Neuronal stem cell (in vitro differentiated cells): ENCODE data around the gene HNMT.

ENCODE experiments used
- DNase-seq: peaks from one replicate; pipeline ENCODE4 v3.0.0-alpha.2; 2013; ENCODE audit warnings: low spot score
- H2AFZ ChIP-seq: one replicate; pipeline ENCODE4 v1.6.1; 2013; ENCODE audit warnings: mild to moderate bottlenecking, low read length, inconsistent platforms
- H2AK5ac ChIP-seq: 2 replicates; pipeline ENCODE4 v1.6.1; 2013; ENCODE audit warnings: low read depth, mild to moderate bottlenecking, inconsistent platforms, low read length, moderate library complexity, mixed read lengths
- H2BK120ac ChIP-seq: 2 replicates; pipeline ENCODE4 v1.6.1; 2013; ENCODE audit warnings: low read depth, mild to moderate bottlenecking, inconsistent platforms, low read length, moderate library complexity, mixed read lengths
- H2BK12ac ChIP-seq: one replicate; pipeline ENCODE4 v1.6.1; 2013; ENCODE audit warnings: low read length, inconsistent platforms
- H2BK15ac ChIP-seq: 2 replicates; pipeline ENCODE4 v1.6.1; 2013; ENCODE audit warnings: mild to moderate bottlenecking, low read length, inconsistent platforms, mixed read lengths
- H2BK5ac ChIP-seq: one replicate; pipeline ENCODE4 v1.6.1; 2013; ENCODE audit warnings: inconsistent platforms, mild to moderate bottlenecking, low read length, moderate library complexity
- H3K14ac ChIP-seq: one replicate; pipeline ENCODE4 v1.6.1; 2013; ENCODE audit warnings: low read length, inconsistent platforms
- H3K18ac ChIP-seq: 2 replicates; pipeline ENCODE4 v1.6.1; 2013; ENCODE audit warnings: low read length, inconsistent platforms
- H3K23ac ChIP-seq: 2 replicates; pipeline ENCODE4 v1.6.1; 2013; ENCODE audit warnings: low read depth, mild to moderate bottlenecking, mixed read lengths, low read length, inconsistent platforms; ENCODE audit not compliant: poor library complexity
- H3K27ac ChIP-seq: replicated peaks from 3 replicates; pipeline ENCODE4 v1.5.1; 2013; ENCODE audit warnings: low read length, inconsistent platforms
- H3K27me3 ChIP-seq, 3 experiments: 2 replicates each; pipeline ENCODE4 v1.6.1; 2013; ENCODE audit warnings: low read length in 3 of 3, mild to moderate bottlenecking in 2 of 3, inconsistent platforms in 1 of 3, low read depth in 1 of 3, mixed read lengths in 1 of 3, moderate library complexity in 1 of 3; ENCODE audit not compliant: control insufficient read depth in 3 of 3, insufficient read depth in 3 of 3
- H3K36me3 ChIP-seq, 2 donors: replicated peaks in 1 of 2; 2 replicates each; pipeline ENCODE4 v1.6.1; 2013; ENCODE audit warnings: low read length in 2 of 2; ENCODE audit not compliant: control insufficient read depth in 2 of 2, insufficient read depth in 2 of 2
- H3K4ac ChIP-seq: 2 replicates; pipeline ENCODE4 v1.6.1; 2013; ENCODE audit warnings: inconsistent platforms, mild to moderate bottlenecking, low read length, moderate library complexity
- H3K4me1 ChIP-seq, 2 donors: 1 replicate in 1 of 2; 2 replicates in 1 of 2; pipeline ENCODE4 v1.6.1; 2013; ENCODE audit warnings: low read length in 2 of 2, low read depth in 1 of 2; ENCODE audit not compliant: control insufficient read depth in 2 of 2, insufficient read depth in 1 of 2
- H3K4me2 ChIP-seq: one replicate; pipeline ENCODE4 v1.6.1; 2013; ENCODE audit warnings: mild to moderate bottlenecking, low read length, inconsistent platforms; ENCODE audit not compliant: insufficient read depth, poor library complexity, severe bottlenecking
- H3K4me3 ChIP-seq, 2 donors: 2 replicates each; pipeline ENCODE4 v1.5.1; 2013; ENCODE audit warnings: low read length in 2 of 2, mild to moderate bottlenecking in 2 of 2, inconsistent platforms in 1 of 2, moderate library complexity in 1 of 2
- H3K79me1 ChIP-seq: one replicate; pipeline ENCODE4 v1.6.1; 2013; ENCODE audit warnings: low read depth, mild to moderate bottlenecking, inconsistent platforms, low read length, moderate library complexity
- H3K9ac ChIP-seq: one replicate; pipeline ENCODE4 v1.6.1; 2013; ENCODE audit warnings: mild to moderate bottlenecking, low read depth, low read length, inconsistent platforms; ENCODE audit not compliant: poor library complexity
- H3K9me3 ChIP-seq, 2 donors: replicated peaks in 1 of 2; 2 replicates each; pipeline versions ENCODE3 to v1.6.1; 2013; ENCODE audit warnings: low read length in 2 of 2, mild to moderate bottlenecking in 2 of 2, inconsistent platforms in 1 of 2, low read depth in 1 of 2, mixed read lengths in 1 of 2, moderate library complexity in 1 of 2; ENCODE audit not compliant: control insufficient read depth in 2 of 2, insufficient read depth in 1 of 2
- H4K8ac ChIP-seq: one replicate; pipeline ENCODE4 v1.6.1; 2013; ENCODE audit warnings: low read depth, mild to moderate bottlenecking, inconsistent platforms, low read length, moderate library complexity
- H4K91ac ChIP-seq: one replicate; pipeline ENCODE4 v1.6.1; 2013; ENCODE audit warnings: low read length, low read depth, mild to moderate bottlenecking, inconsistent platforms; ENCODE audit not compliant: poor library complexity
- WGBS, 2 donors: extraction: QIAGEN DNeasy Blood & Tissue Kit; methylation state at CpG; one replicate each; pipeline ENCODE4 v1.1.7; 2013; ENCODE audit warnings: missing lambda C conversion rate in 2 of 2, mixed read lengths in 1 of 2; ENCODE audit not compliant: insufficient read length in 2 of 2, insufficient replicate concordance in 1 of 2; ENCODE audit errors: extremely low coverage in 2 of 2; 5-methylcytosine and 5-hydroxymethylcytosine counted together

The HNMT gene

GRCh38 chr2:138023298-138023697, 59.0 kb downstream of the HNMT start:
- no peaks in the 10 kb centered on the region for H3K27me3 ChIP-seq
- H2AK5ac ChIP-seq, result no peak overlapping the region
- H3K14ac ChIP-seq, result no peak overlapping the region
- H4K8ac ChIP-seq, result no peak overlapping the region
- H3K18ac ChIP-seq, result no peak overlapping the region
- no peaks in the 10 kb centered on the region for H3K4me1 ChIP-seq
- H4K91ac ChIP-seq, result no peak overlapping the region
- H2AFZ ChIP-seq, result no peak overlapping the region
- no peaks in the 10 kb centered on the region for H3K9me3 ChIP-seq
- H3K27ac ChIP-seq, result no peak overlapping the region
- H2BK12ac ChIP-seq, result no peak overlapping the region
- H3K4me2 ChIP-seq, result no peak overlapping the region
- no peaks in the 10 kb centered on the region for H3K79me1 ChIP-seq
- no peaks in the 10 kb centered on the region for H3K36me3 ChIP-seq
- no peak overlapping the region for H2BK5ac ChIP-seq
- no peak overlapping the region for H3K9ac ChIP-seq
- no peak for DNase-seq
- no peak overlapping the region for H3K4ac ChIP-seq
- no peak overlapping the region for H3K23ac ChIP-seq
- H3K4me3 ChIP-seq, result no peak overlapping the region
- WGBS, 2 donors, result no CpG with 5 or more reads among the region's 4 CpGs
- H2BK15ac ChIP-seq, result no peak overlapping the region
- H2BK120ac ChIP-seq, result no peak overlapping the region

- Histone ChIP-seq H2AFZ (no peak overlapping the region), H3K9ac (no peak overlapping the region), H3K18ac (no peak overlapping the region), H2BK120ac (no peak overlapping the region), H3K9me3 (no peaks in the 10 kb centered on the region), H3K36me3 (no peaks in the 10 kb centered on the region), H3K4ac (no peak overlapping the region), H2BK15ac (no peak overlapping the region), H3K4me1 (no peaks in the 10 kb centered on the region), H3K27ac (no peak overlapping the region), H3K4me3 (no peak overlapping the region), H3K27me3 (no peaks in the 10 kb centered on the region), H2AK5ac (no peak overlapping the region), H4K8ac (no peak overlapping the region), H3K79me1 (no peaks in the 10 kb centered on the region), H3K14ac (no peak overlapping the region), H4K91ac (no peak overlapping the region), H3K4me2 (no peak overlapping the region), H3K23ac (no peak overlapping the region), H2BK5ac (no peak overlapping the region), H2BK12ac (no peak overlapping the region)
- WGBS, 2 donors, result no CpG with 5 or more reads among the region's 2 CpGs
- no peak for DNase-seq
Measured at GRCh38 chr2:138023976-138024375, 59.7 kb downstream of the HNMT start.

DNA sequence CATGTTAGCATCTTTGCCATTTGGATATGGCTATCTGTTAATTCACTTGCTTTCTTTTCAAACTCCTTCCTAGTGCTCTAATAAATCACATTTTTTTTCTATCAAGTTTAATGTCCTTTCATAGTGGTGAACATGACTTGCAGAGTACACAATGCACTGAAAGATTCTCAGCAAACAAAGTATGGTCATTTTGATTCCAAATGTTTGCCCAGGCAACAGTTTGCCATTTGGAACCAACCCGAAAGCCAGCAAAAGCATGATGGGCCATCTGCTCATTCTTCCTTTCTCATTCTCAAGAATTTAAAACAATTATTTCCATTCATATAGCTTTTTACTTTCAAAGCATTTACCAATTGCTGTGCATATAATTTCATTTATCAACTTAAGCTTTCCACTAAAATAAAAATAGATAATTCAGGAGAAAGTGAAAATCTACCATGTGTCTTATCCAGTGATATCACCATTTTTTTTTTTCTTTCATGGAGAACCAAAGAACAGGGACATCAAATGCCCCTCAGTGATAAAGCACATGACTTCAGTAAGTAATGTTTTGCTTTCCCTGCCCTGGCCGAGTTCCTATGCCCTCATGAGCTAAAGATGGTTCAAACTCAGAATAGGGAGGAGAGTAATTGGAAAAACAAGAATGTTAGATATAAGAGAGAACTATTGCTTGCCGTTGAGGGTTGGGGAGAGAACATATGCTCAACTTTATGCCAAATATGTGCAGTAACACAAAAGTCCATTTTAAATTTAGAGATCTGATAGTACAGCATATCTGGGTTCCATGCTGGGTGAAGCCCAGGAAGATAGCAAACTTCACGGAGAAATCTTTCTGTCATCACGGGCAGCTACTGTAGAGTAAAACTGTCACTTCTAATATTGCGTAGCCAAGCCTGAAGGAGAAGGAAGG, 62.1 kb downstream of the HNMT start:
- no peak overlapping the region for H2BK15ac ChIP-seq
- H2BK5ac ChIP-seq, result no peak overlapping the region
- H4K8ac ChIP-seq, result no peak overlapping the region
- H4K91ac ChIP-seq, result no peak overlapping the region
- no peaks in the 10 kb centered on the region for H3K9me3 ChIP-seq
- H3K79me1 ChIP-seq, result no peaks in the 10 kb centered on the region
- no peak overlapping the region for H3K14ac ChIP-seq
- no peaks in the 10 kb centered on the region for H3K36me3 ChIP-seq
- H3K23ac ChIP-seq, result no peak overlapping the region
- H3K4me2 ChIP-seq, result no peak overlapping the region
- no peaks in the 10 kb centered on the region for H3K4me1 ChIP-seq
- no peaks in the 10 kb centered on the region for H3K27me3 ChIP-seq
- no peak overlapping the region for H3K18ac ChIP-seq
- H3K4me3 ChIP-seq, result no peak overlapping the region
- no peak overlapping the region for H2BK12ac ChIP-seq
- WGBS, 2 donors, result no CpG with 5 or more reads among the region's 6 CpGs
- H2BK120ac ChIP-seq, result no peak overlapping the region
- H3K9ac ChIP-seq, result no peak overlapping the region
- no peak overlapping the region for H3K4ac ChIP-seq
- no peak overlapping the region for H2AFZ ChIP-seq
- no peak for DNase-seq
- no peak overlapping the region for H2AK5ac ChIP-seq
- H3K27ac ChIP-seq, result no peak overlapping the region

GRCh38 chr2:138028538-138028937, 64.3 kb downstream of the HNMT start:
- Histone ChIP-seq H3K36me3 (no peaks in the 10 kb centered on the region), H3K79me1 (no peaks in the 10 kb centered on the region), H2AFZ (peak overlapping the region; percentile 39), H2BK15ac (no peak overlapping the region), H2BK5ac (no peak overlapping the region), H4K8ac (no peak overlapping the region), H3K4me2 (no peak overlapping the region), H2BK120ac (no peak overlapping the region), H3K9me3 (no peaks in the 10 kb centered on the region), H3K9ac (no peak overlapping the region), H2AK5ac (no peak overlapping the region), H3K4ac (no peak overlapping the region), H3K14ac (no peak overlapping the region), H3K4me3 (no peak overlapping the region), H3K27ac (no peak overlapping the region), H3K4me1 (no peaks in the 10 kb centered on the region), H2BK12ac (no peak overlapping the region), H3K23ac (no peak overlapping the region), H3K18ac (no peak overlapping the region), H4K91ac (no peak overlapping the region), H3K27me3 (no peaks in the 10 kb centered on the region)
- WGBS, 2 donors, result no CpG with 5 or more reads among the region's 2 CpGs
- DNase-seq, result no peak
